Activated CD8-positive, alpha-beta memory T cell treated with anti-CD3 and anti-CD28 coated beads for 48 hours (primary cell): Measurements from ENCODE around the gene KCNK5.

Experiments used
- DNase-seq, 3 experiments: peaks; one replicate each; pipeline ENCODE4 v3.0.0-alpha.2; 2020; ENCODE audit warnings: low read depth in 2 of 3, low spot score in 2 of 3

Gene KCNK5

DNA sequence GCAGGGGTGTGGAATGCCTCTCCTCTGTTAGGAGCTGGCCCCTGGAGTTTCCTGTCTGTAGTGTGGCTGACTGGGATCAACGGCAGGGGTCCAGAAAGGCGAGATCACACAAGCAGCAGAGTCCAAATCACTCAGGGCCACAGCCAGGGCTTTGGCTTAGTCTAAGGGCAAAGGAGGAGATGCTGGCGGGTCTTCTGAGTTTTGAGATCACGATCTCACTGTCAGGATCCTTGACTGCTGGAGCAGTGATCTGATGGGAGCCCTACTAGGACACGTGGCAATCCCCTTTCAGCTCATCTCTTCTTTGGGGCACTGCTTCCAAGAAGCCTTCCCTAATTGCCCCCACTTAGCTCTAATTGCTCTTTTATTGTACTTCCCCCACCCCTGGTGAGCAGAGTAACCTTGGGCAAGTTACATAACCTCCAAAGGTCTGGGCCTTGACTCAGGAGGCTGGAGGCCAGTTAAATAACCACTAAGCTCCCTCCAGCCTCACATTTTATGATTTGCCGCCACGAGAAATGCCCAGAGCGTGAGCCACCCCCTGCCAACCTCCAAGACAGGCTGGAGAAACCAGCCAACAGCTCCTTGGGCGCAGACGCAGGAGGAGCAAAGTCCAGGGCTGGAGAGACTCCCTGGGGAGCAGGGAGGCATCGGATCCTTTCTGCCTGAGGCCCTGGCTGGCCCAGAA is 12.0 kb downstream of the KCNK5 start:
- DNase-seq: no peak

DNA sequence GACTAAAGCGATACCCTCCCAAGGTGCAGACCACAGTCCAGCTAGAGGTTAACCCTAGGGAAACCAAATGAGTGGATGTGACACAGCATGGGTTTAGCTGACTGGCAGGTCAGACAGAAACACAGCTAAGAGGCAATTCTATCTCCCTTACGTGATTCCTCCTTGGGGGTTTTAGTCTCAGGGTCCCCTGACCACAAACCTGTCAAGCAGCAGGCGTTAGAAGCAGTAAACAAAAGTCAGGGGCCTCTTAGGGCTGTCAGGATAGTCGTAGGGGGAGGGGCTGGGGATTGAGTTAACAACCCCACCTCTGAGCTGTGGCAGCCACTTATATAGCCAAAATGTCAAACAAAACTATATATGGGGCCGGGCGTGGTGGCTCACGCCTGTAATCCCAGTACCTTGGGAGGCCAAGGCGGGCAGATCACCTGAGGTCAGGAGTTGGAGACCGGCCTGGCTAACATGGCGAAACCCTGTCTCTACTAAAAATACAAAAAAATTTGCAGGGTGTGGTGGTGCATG is 13.6 kb downstream of the KCNK5 start:
- DNase-seq: no peak

- no peak for DNase-seq
Observed at GRCh38 chr6:39214846-39215639, 14.2 kb downstream of the KCNK5 start.

DNA sequence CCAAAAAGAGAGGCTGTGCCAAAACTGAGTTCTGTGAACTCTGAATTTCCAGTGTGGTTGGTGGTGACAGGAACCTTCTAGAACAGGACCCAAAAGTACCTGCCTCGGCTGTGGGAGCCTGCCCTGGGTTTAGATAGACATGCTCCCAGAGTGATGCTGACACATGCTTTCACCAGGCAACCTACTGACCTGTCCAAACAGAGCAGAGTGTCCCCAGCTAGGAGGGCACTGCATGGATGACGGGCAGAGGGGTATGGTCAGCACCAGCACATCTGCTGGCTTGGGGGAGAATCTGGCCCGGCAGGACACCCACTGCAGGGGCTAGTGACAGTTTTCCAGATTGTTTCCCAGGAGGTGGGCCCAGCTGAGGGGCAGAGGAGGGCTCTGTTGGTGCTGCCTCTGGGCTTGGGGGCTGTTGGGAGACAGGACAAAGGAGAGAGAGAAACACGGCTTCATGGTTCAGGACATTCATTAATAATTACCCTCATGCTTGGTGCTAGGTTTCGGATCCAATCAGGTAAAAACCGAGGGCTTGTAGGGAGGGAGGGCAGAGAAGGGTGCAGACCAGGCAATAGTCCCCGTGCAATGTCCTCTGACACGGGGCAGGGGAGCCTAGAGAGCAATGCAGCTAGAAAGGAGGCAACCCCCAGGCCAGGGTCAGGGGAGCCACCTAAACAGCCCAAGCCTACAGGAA is 15.0 kb downstream of the KCNK5 start:
- DNase-seq: no peak

DNA sequence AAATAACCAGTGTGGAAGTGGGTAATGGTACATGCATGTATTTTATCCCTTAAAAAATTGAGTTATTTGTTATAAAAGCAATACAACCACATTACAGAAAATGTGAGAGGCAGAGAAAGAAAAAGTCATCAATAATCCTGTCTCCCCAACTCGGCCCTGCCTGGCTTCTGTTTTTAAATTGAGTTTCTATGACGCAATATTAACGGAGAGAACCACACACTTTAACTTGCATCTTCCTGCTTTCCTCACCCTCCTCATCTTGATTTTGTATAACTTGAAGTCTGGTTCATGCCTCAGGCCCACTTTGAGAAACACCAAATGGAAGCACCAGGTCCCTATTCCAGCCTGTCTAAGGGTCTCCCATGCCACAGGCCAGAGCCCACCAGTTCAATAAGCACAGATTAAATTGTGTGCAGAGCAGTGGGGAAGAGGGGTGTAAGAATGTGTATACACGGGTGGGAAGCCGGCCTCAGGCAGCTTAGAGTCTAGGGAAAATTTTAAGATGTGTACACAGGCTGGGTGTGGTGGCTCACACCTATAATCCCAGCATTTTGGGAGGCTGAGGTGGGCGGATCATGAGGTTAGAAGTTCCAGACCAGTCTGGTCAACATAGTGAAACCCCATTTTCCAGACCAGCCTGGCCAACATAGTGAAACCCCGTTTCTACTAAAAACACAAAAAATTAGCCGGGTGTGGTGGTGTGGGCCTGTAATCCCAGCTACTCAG is 15.9 kb downstream of the KCNK5 start:
- DNase-seq: no peak

DNA sequence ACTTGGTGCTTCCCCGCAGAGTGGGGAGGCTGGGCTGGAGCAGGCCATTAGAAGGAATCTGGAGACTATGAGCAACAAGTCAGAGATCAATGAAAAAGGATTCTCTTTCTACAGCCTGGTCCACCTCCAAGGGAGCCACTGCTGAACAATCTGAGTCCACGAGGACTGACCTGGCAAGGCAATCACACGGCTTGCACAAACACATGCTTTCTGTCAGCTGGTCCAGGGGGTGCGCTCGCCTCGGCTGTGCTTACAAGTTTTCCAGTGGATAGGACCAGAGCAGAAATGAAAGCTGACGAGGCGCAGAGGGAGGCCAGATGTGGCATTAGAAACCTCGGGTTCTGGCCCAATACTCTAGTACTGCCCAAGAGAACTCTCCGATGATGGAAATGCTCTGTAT is 18.1 kb downstream of the KCNK5 start:
- DNase-seq: no peak

DNA sequence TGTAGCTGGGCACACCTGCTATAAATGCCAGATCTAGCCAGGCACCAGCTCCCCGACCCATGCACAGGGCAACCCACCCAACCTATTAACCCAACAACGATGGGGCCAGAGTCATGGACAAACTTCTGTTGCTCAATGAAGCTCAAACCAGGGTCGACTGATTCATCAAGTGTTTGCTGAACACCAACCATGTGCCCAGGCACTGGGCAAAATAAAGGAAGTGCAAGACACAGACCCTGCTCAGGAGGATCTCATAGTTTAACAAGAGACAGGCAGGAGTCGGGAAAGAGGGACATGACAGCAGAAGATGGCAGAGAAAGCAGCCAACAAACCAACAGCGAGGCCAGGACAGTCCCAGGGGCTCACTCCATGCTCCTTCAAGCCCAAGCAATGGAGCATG is 18.8 kb downstream of the KCNK5 start:
- no peak for DNase-seq

- DNase-seq: no peak
Observed at GRCh38 chr6:39209911-39210310, 19.4 kb downstream of the KCNK5 start.

GRCh38 chr6:39209360-39209811 is 19.9 kb downstream of the KCNK5 start:
- DNase-seq: no peak

GRCh38 chr6:39208223-39208739 is 21.0 kb downstream of the KCNK5 start:
- DNase-seq: no peak

- DNase-seq: no peak
Observed at GRCh38 chr6:39207416-39208222, 21.7 kb downstream of the KCNK5 start.

GRCh38 chr6:39206250-39206721 is 23.0 kb downstream of the KCNK5 start:
- no peak for DNase-seq

- no peak for DNase-seq
Observed at GRCh38 chr6:39204646-39205244, 24.5 kb downstream of the KCNK5 start.

DNA sequence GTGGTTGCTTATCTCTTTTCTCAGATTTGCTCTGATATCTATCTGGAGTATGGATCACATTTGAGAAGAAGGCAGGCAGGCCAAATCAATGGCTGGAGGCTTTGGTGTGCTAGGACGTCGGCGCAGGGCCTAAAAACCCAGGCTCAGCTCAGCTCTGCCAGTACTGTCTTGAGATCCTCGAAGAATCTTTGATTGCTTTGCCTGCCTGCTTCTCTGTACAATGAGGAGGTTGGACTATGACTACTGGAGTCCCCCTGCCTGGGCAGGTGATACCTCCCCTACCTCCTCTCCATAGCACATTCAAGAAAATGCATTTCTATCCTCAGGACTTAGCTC is 25.1 kb downstream of the KCNK5 start:
- DNase-seq: no peak

GRCh38 chr6:39203436-39204159 is 25.7 kb downstream of the KCNK5 start:
- DNase-seq: no peak

DNA sequence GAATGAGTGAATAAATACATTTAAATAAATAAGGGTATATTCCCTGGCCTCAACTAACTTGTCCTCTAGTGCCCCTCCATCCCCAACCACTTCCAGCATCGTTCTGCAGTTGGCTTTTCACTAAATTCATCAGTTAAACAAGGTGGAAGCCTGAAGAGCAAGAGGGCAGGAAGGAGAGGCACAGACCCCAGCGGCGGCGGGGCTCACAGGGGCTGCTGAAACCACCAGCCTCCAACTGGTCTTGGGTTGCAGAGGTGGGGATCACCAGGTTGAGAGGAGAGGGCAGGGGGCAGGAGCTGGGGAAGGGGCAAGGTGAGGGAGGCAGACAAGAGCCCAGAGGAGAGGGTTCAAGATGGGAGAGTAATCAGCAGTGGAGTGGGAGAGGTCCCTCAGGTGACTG is 27.1 kb downstream of the KCNK5 start:
- no peak for DNase-seq

GRCh38 chr6:39200498-39201020 is 28.7 kb downstream of the KCNK5 start:
- DNase-seq: no peak

- DNase-seq: no peak
Observed at GRCh38 chr6:39199976-39200375, 29.3 kb downstream of the KCNK5 start.
